Stimulated activated CD4-positive, alpha-beta T cell treated with anti-CD3 and anti-CD28 coated beads, Interleukin-4, amount 100 ng/mL, for 1 hour (primary cell): ENCODE results near the gene CIAO2B.

Experiments used
- DNase-seq: peaks from one replicate; pipeline ENCODE4 v3.0.0-alpha.2; 2020

Gene CIAO2B

DNA sequence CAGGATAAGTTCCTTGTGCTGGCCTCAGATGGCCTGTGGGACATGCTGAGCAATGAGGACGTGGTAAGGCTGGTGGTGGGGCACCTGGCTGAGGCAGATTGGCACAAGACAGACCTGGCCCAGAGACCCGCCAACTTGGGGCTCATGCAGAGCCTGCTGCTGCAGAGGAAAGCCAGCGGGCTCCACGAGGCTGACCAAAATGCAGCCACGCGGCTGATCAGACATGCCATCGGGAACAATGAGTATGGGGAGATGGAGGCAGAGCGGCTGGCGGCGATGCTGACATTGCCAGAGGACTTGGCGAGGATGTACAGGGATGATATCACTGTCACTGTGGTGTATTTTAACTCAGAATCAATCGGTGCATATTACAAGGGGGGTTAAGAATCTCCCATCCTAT, 48.7 kb downstream of the CIAO2B start:
- no peak for DNase-seq

DNA sequence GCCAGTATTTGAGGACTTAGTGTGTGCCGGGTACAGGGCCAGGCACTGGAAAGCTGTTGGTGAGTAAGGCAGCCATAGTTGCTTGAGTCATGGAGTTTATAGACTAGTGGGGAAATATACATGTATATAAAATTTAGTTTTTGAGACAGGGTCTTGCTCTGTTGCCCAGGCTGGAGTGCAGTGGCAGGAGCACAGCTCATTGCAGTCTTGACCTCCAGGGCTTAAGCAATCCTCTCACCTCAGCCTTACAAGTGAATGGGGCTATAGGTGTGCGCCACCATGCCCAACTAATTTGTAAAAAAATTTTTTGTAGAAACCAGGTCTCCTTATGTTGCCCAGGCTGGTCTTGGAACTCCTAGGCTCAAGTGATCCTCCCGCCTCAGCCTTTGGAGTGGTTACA, 51.5 kb downstream of the CIAO2B start:
- DNase-seq, result no peak
